T-helper 22 cell (primary cell): ENCODE results near the gene CA10.

Experiments
- DNase-seq: peaks from one replicate; pipeline ENCODE4 v3.0.0-alpha.2; 2020; ENCODE audit warnings: low read depth

CA10 gene

GRCh38 chr17:51869387-51869786 is 289.1 kb downstream of the CA10 start:
- DNase-seq = no peak

GRCh38 chr17:51860954-51861561 is 297.5 kb downstream of the CA10 start:
- DNase-seq = no peak

- DNase-seq = no peak
Observed at GRCh38 chr17:51857052-51857597, 301.4 kb downstream of the CA10 start.

DNA sequence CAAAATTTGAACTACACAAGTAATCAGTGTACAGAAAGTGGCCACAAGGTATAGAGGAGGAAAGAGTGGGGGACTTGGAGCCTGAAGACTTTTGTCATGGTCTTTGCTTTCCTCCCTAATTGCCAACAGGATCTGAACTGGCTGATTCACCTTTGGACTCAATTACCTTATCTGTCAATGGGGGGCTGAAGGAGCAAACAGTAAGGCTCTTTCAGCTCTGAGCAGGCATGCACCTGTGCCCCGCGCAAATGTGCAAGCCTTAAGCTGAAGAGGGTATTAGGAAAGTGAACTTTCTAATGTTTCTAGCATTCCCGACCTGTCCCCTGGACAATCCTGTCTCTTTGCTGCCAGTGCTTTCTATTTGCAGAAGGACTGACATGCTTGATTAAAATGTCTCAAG is 302.7 kb downstream of the CA10 start:
- no peak for DNase-seq

DNA sequence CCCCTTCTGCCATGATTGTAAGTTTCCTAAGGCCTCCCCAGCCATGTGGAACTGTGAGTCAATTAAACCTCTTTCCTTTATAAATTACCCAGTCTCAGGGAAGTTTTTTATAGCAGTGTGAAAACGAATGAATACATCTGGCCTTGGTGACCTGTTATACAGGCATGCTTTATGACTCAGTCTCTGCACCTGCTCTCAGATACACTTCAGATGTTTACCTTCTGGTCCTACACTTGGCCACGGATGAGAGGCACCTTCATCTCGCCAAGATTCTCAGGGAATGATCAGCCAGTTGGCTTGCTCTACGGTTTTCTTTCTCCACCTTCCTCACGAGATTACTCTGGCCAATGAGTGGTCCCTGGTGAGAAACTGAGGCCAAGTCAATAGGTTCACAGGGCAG is 304.7 kb downstream of the CA10 start:
- no peak for DNase-seq

DNA sequence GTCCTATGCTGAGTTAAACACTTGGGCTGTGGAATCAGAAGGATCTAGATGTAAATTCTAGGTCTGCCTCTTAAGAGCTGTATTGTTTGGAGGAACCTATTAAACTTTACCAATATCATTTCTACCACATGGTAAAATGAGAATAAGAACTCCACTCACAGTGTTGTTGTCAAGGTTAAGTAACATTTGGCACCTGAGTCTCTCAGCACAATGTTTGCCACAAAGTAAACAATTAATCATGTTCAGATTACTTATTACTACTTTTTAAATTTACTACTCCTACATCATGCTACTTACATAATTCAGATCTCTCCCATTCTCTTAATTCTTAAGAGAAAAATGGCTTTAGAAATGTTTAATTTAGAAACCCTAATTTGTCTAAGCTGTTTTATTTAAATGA is 305.9 kb downstream of the CA10 start:
- DNase-seq = no peak

DNA sequence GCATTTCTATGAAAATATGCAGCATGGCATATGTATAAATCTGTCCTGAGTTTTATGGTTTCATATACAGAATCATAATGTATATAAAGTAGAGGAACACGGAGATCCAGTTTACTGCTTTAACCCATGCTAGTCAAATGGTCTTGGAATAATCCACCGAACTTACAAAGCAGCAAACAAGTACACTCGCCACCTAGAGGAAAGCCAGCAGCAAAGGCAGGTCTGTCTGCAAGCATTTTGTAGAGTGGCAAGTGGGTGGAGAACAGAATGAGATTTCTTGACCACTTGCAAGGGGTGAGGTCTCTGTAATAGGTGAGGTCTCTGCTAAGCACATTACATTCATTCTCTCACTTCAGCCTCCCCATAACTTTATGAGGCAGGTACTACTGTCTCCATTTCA is 308.3 kb downstream of the CA10 start:
- no peak for DNase-seq

DNA sequence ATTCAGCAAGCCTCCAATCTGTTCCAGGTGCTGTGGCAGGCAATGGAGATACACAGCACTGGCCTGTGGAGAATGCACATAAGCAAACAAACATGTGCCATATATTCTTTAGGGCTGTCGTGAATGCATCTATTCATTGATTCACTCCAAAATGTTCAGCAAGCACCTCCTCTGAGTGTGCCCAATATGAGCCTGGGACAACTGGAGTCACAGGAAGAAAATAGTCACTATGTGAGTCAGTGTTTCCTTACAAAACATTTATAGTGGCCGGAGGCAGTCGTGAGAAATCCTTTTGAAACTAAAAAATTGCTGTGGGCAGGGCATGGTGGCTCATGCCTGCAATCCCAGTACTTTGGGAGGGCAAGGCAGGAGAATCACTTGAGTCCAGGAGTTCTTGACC is 310.1 kb downstream of the CA10 start:
- no peak for DNase-seq

DNA sequence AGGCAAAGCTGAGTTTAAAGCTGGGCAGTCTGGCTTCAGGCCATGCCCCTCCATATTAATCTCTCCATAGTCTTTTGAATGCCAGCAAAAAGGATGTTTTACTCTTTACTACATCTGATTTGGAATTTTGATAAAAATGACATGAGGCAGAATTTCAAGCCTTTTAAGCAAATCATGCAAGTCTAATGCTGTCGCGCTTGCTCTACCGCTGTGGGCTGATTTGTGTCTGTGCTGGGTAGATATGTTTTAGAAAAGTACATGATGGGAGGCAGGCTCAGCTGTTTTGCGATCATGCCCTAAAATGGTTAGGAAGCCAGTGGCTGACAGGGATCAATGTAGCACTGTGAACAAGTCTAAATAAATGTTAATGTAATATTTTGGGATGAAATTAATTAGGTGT is 311.9 kb downstream of the CA10 start:
- no peak for DNase-seq

DNA sequence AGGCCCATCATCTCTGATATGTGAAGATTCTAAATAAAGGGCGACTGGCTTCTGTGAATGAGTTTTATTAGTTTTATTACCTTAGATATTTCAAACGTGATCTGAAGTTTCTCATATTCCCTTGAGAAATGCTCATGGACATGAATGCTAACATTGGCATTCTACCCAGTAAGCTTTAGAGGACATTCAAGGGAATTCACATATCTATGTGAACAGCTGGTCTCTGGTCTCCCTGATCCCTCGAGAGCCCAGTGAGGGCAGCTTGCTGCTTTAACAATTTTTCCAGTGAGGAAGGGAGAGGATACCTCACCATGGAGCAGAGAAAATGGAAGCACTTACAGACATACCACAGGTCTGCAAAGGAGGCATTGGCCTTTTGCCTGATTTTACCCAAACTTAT is 312.7 kb downstream of the CA10 start:
- DNase-seq = no peak

DNA sequence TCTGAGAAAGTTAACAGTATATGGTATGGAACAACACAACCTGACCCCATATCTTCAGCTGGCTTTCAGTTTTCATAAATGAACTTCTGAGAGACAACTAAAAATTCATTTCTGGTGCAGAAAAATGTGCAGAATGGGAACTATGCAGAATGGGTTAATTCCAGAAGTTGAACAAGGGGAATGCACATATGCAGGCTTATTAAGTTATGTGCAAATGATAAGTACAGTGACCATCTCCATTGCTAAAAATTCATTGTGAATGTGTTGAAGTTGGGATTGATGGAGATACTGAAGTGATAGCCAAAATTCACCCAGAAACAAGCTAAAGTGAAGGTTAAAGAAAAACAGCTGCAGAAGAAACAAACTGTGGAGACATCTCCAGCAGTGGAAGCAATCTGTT is 315.8 kb downstream of the CA10 start:
- no peak for DNase-seq

DNA sequence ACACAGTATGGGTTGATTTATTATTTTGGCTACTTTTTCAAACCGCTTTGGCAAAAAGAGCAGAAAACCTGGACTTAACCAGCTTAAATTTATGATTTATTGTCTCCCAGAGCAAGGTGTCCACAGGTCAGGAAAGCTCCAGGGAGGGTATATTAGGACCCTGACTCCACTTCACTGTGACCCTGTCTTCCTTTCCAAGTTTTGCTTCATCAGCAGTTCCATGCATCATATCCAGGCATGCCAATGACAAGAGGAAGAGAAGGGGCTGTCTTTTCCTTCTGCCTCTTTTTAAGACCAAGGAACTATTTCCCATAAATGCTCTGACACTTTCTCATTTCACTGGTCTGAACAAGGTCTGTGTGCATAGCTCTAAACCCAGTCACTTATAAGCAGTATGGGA is 316.8 kb downstream of the CA10 start:
- no peak for DNase-seq

GRCh38 chr17:51840688-51841087 is 317.8 kb downstream of the CA10 start:
- no peak for DNase-seq

DNA sequence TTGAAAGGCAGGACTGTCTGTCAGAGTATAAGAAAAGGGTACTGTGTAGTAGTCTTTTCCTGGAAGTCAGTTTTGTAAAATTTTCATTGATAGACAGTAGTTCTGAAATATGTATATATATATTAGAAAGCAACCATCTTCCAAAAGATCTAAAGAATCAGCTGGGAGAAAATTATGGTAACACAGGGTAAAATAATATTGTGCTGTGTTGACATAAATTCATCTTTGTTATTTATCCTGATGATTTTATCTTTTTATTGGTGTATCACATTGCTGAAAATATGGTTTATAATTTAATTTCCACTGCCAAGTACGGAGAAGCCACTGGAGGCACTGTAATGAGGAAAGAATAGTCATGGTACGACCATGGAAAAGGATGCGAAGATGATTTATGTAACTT is 324.9 kb downstream of the CA10 start:
- DNase-seq = no peak

DNA sequence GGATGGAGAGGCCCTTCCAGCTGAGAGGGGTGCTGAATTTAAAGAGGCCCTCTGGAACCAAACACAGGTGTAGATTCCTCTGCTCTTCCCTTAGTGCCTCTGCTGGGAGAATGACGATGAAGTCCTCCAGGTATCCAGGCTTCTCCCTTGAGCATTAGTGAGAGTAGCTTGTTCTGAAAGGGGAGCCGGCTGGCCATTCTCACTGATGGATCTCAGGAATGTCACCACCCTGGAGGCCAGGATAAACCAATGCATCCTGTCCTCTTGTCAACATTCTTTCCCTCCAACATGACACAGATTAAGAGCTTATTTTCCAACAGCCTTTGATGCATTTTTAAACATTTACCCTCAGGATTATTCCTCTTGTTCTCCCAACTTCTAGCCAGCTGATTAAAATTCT is 325.5 kb downstream of the CA10 start:
- DNase-seq = no peak

- no peak for DNase-seq
Observed at GRCh38 chr17:51830886-51831285, 327.6 kb downstream of the CA10 start.

GRCh38 chr17:51830451-51830850 is 328.1 kb downstream of the CA10 start:
- no peak for DNase-seq

GRCh38 chr17:51828901-51829300 is 329.6 kb downstream of the CA10 start:
- no peak for DNase-seq

DNA sequence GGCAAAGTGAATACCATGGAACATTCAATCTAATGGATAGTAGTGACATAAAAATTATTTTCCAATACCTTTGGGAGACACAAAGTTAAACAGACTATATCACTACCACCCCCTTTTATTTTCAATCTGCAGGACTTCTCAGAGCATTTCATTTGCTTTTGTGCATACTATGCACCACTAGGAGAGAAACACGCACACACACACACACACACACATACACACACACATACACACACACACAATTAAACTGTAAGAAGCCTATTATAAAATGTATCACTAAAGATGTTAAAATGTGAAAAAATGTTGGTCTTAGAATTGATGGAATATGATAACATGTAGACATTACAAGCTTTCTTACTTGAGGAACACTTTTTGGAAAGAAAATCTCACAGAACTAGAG is 331.4 kb downstream of the CA10 start:
- no peak for DNase-seq

GRCh38 chr17:51820766-51821165 is 337.7 kb downstream of the CA10 start:
- DNase-seq = no peak

DNA sequence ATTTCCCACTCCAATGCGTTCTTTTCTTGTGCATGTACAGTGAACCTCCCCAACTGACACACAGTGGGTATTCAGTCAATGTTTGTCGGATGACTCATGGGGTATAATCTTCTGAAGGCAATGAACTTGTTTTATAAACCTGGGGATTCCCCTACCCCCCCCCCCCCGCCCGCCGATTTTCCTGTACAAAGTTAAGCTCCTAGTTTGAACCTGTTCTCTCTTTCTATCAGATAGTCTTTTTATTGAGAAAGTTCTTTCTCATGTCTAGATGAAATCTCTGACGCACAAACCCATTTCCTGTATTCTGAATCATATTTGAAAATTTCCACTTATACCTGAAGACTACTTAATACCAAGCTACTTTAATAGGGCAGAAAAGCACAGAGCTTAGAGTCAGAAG is 338.3 kb downstream of the CA10 start:
- no peak for DNase-seq

GRCh38 chr17:51819341-51820219 is 338.9 kb downstream of the CA10 start:
- DNase-seq = no peak

- DNase-seq = no peak
Observed at GRCh38 chr17:51818777-51819176, 339.7 kb downstream of the CA10 start.

- no peak for DNase-seq
Observed at GRCh38 chr17:51817955-51818354, 340.6 kb downstream of the CA10 start.
